Tibial artery (tissue), 4 donors: ENCODE data around the gene DHX35.
"Not testable (repeated sequence)": the region's sequence is repeated elsewhere in the genome, so short reads cannot be mapped to it uniquely, and the experiment has no call there.

ENCODE experiments used
- DNase-seq, 2 donors: peaks; one replicate each; pipeline ENCODE4 v3.0.0-alpha.2; 2019
- H3K27ac ChIP-seq, 2 donors: fragments of 200-600 bp; sonication (generic) in 1 of 2; 1 replicate in 1 of 2; 2 replicates in 1 of 2; pipeline ENCODE4 v1.5.1; 2018 to 2019; ENCODE audit warnings: mild to moderate bottlenecking in 1 of 2
- H3K27me3 ChIP-seq, 2 donors: fragments of 200-600 bp; sonication (generic) in 1 of 2; one replicate each; pipeline versions ENCODE4 v1.5.1 to v1.6.0; 2016 to 2019
- H3K36me3 ChIP-seq, 3 donors: fragments of 200-600 bp; sonication (generic) in 2 of 3; one replicate each; pipeline ENCODE4 v1.5.1; 2016 to 2019; ENCODE audit warnings: mild to moderate bottlenecking in 2 of 3
- H3K4me1 ChIP-seq, 4 donors: fragments of 200-600 bp; sonication (generic) in 2 of 4; 1 replicate in 3 of 4; 2 replicates in 1 of 4; pipeline ENCODE4 v1.5.1; 2016 to 2019
- H3K4me3 ChIP-seq, 2 donors: fragments of 200-600 bp; sonication (generic) in 1 of 2; 1 replicate in 1 of 2; 2 replicates in 1 of 2; pipeline ENCODE4 v1.5.1; 2018 to 2019; ENCODE audit warnings: mild to moderate bottlenecking in 2 of 2
- H3K9me3 ChIP-seq, 3 donors: fragments of 200-600 bp; sonication (generic) in 1 of 3; one replicate each; pipeline ENCODE4 v1.5.1; 2016 to 2019
- intact Hi-C: fragments of 100-400 bp; cut with DNase I; formaldehyde crosslinking; loops from one replicate; pipeline ENCODE4 v1.15.0; 2023; ENCODE audit warnings: low total_unique reads
- TF ChIP-seq, protein P1 (sequence below), 2 experiments: fragments of 200-600 bp in 1 of 2; fragments of 450-650 bp in 1 of 2; IDR thresholded peaks; one replicate each; pipeline ENCODE4 v1.5.1; 2017 to 2019; ENCODE audit warnings: antibody characterized with exemption in 2 of 2, mild to moderate bottlenecking in 1 of 2, moderate library complexity in 1 of 2

Gene DHX35

DNA sequence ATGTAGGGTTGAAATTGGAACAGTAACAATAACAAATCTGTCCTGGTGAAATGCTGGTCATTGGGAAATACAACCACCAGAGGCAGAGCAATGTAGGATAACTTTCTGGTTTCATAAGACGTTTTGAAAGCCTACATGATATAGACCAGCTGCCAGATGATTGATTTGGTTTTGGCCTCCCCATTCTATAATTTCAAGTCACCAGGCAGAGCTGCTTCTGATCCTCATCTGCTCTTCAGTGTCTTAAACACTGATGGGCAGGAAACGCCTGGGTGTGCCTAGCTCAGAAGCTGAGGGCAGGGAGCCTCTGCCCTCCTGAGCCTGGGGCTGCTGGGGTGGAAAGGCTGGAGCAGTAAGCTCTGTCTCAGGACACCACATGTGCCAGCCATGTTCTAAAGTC lies 24.5 kb downstream of the DHX35 start:
- Histone ChIP-seq H3K4me1 (peaks cover 0 to 28% (median 8%) of the 10 kb centered on the region in 4 donors), H3K36me3 (peaks cover 21 to 30% (median 26%) of the 10 kb centered on the region in 3 donors), H3K9me3 (no peaks in the 10 kb centered on the region), H3K4me3 (no peak overlapping the region), H3K27ac (peak overlapping the region; percentile 54 to 61), H3K27me3 (no peaks in the 10 kb centered on the region)
- intact Hi-C loops, result no loop called here
- TF ChIP-seq, protein P1, sequence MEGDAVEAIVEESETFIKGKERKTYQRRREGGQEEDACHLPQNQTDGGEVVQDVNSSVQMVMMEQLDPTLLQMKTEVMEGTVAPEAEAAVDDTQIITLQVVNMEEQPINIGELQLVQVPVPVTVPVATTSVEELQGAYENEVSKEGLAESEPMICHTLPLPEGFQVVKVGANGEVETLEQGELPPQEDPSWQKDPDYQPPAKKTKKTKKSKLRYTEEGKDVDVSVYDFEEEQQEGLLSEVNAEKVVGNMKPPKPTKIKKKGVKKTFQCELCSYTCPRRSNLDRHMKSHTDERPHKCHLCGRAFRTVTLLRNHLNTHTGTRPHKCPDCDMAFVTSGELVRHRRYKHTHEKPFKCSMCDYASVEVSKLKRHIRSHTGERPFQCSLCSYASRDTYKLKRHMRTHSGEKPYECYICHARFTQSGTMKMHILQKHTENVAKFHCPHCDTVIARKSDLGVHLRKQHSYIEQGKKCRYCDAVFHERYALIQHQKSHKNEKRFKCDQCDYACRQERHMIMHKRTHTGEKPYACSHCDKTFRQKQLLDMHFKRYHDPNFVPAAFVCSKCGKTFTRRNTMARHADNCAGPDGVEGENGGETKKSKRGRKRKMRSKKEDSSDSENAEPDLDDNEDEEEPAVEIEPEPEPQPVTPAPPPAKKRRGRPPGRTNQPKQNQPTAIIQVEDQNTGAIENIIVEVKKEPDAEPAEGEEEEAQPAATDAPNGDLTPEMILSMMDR (IDR thresholded peaks at IDR 0.05), result peak in 1 of 2 experiments; percentile 5
- no peak for DNase-seq

DNA sequence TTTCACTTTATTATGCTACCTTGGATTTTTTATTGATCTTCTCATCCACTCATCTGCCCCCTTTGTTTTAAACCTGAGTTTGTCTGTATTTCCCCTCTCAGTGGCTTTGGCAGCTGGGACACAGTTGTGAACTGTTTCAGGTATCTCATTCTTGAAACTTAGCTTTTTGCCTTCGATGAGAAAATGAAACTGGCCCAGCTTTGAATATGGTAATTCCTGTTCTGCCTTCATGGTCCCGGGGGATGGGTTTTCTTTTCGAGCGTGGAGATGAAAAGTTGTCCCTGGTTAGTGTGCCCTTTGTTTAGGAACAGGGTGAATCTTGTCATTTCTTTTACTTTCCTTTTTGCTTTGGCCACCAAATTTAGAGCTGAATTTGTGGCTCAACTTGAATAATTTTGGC lies 25.6 kb downstream of the DHX35 start:
- peaks cover 29 to 34% (median 29%) of the 10 kb centered on the region in 3 donors for H3K36me3 ChIP-seq
- peak overlapping the region in 1 of 2 donors; percentile 54 for H3K27ac ChIP-seq
- no peak for DNase-seq
- H3K9me3 ChIP-seq, result no peaks in the 10 kb centered on the region
- no peaks in the 10 kb centered on the region for H3K27me3 ChIP-seq
- intact Hi-C loops, result no loop called here
- H3K4me3 ChIP-seq, result no peak overlapping the region
- TF ChIP-seq, protein P1 (IDR thresholded peaks at IDR 0.05), result no peak
- peaks cover 0 to 28% (median 8%) of the 10 kb centered on the region in 4 donors for H3K4me1 ChIP-seq

DNA sequence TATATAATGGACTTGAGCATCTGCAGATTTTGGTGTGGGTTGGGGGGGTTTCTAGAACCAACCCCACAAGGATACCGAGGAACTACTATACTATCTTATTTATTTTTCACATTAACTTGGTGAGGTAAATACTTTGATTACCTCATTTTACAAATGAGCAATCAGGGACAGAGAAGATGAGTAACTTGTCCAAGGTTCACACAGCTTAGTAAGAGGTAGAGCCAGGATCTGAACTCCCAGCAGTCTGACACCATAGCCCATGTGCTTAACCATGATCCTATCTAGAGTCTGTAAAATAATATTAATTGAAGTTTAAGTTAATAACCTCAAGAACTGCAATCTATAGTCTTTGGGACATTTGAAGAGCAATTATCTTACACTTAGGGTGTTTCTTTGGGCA lies 28.6 kb downstream of the DHX35 start:
- peaks cover 31 to 50% (median 34%) of the 10 kb centered on the region in 3 donors for H3K36me3 ChIP-seq
- no peaks in the 10 kb centered on the region for H3K9me3 ChIP-seq
- no peaks in the 10 kb centered on the region for H3K27me3 ChIP-seq
- H3K4me1 ChIP-seq, result peaks cover 0 to 15% (median 2%) of the 10 kb centered on the region in 4 donors
- TF ChIP-seq, protein P1 (IDR thresholded peaks at IDR 0.05), result no peak
- H3K27ac ChIP-seq, result no peak overlapping the region
- no peak for DNase-seq
- H3K4me3 ChIP-seq, result no peak overlapping the region
- intact Hi-C loops, result no loop called here

DNA sequence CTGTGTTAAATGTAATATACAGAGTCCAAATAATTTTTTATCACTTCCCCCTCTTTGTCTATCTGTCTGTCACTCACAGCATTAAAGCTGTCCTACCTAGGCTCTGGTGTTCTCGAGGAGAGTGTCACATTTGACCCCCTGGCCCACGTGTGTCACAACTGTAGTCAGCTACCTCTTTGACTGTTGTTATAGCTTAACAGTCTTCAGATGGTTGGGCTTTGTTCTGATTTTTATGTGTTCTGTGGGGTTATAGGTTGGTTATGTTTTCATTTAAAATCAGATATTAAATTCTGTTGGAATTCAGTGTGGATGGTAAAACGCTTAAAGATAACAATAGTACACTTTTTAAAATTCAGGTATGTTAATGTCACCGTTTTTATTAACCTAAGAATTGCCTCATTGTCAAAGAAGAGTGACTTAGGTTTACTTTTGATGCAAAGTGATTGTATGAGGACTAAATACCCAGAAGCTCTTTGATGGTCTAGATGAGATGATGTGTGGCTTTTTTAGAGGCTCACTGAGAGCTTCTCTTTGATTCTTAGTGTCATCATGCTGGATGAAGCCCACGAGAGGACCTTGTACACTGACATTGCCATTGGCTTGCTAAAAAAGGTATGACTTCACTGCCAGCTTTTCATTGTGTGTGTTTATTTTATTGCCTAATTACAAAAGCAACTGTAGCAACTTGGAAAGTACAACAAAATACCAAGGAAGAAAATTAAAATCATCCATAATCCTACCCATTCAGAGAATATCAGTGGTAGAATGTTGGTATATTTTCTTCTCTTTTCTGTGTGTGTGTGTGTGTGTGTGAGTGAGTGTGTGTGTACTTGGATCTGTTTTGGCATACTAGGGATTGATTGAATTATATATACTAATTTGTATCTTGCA lies 29.9 kb downstream of the DHX35 start:
- Histone ChIP-seq H3K27ac (no peak overlapping the region), H3K27me3 (no peaks in the 10 kb centered on the region), H3K9me3 (no peaks in the 10 kb centered on the region), H3K4me3 (no peak overlapping the region), H3K4me1 (peaks cover 0 to 2% (median 0%) of the 10 kb centered on the region in 4 donors), H3K36me3 (peaks cover 36 to 62% (median 46%) of the 10 kb centered on the region in 3 donors)
- TF ChIP-seq, protein P1 (IDR thresholded peaks at IDR 0.05), result no peak
- DNase-seq, result no peak
- intact Hi-C loops, result no loop called here

DNA sequence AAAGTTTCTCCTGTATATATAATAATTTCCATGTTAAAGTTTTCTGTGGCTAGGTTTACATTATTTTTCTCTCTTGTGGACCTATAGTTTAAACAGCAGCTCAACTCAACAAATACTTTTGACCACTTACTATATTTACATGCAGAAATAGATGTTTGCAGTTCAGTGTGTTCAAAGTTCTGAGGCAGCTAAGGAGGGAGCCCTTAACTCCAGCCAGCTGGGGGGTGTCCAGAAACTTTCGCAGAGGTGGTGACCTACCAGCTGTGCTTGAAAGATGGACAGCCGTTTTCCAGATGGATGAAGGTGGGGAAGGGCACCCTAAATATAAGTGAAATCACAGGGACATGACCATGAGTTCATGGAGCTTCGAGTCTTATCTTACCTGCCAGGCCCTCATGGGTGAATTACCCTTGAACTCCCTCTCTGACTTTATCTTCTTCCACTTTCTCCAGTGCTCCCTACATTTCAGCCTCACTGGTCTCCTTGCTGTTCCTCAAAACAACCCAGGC lies 33.4 kb downstream of the DHX35 start:
- Histone ChIP-seq H3K36me3 (peaks cover 36 to 83% (median 64%) of the 10 kb centered on the region in 3 donors), H3K9me3 (no peaks in the 10 kb centered on the region), H3K27me3 (no peaks in the 10 kb centered on the region), H3K27ac (no peak overlapping the region), H3K4me1 (no peaks in the 10 kb centered on the region), H3K4me3 (no peak overlapping the region)
- intact Hi-C loops, result no loop called here
- no peak for DNase-seq
- TF ChIP-seq, protein P1 (IDR thresholded peaks at IDR 0.05), result no peak

DNA sequence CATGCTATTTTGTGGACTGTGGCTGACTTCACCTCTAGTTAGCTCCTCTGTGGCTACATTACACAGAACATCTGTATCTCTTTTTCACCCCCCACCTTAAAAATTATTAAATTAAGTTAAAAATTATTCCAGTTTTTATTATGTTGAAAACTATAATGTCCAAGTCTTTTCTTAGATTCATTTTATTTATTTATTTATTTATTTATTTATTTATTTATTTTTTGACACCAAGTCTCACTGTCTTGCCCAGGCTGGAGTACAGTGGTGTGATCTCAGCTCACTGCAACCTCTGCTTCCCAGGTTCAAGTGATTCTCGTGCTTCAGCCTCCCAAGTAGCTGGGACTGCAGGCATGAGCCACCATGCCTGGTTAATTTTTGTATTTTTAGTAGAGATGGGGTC lies 34.7 kb downstream of the DHX35 start:
- H3K4me1 ChIP-seq, H3K4me3 ChIP-seq, DNase-seq, H3K9me3 ChIP-seq, H3K27ac ChIP-seq, H3K27me3 ChIP-seq, intact Hi-C loops: not testable (repeated sequence)
- peaks cover 40 to 84% (median 68%) of the 10 kb centered on the region in 3 donors for H3K36me3 ChIP-seq
